NCI-H69 (cell line): ENCODE measurements around the gene NTF3.

Experiments
- DNase-seq: peaks from one replicate; lab custom pipeline; 2025; lab: John Stamatoyannopoulos, UW

The NTF3 gene

DNA sequence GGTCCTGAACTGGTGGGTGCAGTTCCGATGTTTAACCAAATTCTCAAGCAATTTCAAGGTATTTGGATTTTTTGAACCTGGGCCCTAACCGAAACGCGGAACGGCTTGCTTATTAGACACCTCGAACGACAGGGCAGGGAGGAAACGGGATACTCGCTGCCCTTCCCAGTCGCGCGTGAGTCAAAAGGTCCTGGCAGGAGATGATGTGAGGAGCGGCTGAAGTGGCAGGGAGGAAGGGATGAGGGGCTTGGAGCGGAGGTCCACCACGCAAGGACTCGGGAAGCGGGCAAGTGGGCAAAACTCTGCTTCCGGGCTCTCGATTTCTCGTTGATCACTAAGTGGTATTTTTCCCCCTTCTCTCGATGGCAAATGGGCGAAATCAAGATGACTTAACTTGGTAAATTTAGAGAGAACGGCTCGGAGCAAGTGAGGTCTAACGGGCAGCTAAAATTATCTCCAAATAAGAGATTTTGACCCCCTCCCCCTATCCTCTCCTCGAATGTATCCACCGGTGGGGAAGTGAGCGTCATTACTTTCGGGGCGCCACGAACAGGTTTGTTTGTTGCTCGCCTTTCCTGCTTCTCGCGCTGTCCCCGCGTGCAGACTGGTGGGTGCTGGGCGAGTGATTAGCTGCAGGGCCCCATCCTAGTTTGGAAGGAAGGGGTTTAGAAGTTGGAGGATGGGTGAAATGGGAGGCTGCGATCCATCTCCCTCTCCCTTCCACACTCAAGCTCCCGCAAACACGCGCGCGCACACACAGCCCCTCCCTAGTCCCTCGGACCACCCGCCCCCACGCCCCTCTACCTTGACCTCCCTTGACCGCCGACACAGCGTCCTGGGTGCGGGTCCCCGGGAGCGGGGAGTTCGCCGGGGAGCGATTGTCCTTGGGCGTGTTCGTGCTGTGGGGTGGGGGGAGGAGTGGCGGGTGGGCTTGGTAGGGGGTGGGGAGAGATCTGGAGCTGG, 986 bp upstream of the NTF3 start:
- DNase-seq = no peak

- peak; percentile 85 for DNase-seq
Observed at GRCh38 chr12:5433081-5433844, 1.4 kb downstream of the NTF3 start.

GRCh38 chr12:5433845-5434646, 2.1 kb downstream of the NTF3 start:
- peak; percentile 60 for DNase-seq

DNA sequence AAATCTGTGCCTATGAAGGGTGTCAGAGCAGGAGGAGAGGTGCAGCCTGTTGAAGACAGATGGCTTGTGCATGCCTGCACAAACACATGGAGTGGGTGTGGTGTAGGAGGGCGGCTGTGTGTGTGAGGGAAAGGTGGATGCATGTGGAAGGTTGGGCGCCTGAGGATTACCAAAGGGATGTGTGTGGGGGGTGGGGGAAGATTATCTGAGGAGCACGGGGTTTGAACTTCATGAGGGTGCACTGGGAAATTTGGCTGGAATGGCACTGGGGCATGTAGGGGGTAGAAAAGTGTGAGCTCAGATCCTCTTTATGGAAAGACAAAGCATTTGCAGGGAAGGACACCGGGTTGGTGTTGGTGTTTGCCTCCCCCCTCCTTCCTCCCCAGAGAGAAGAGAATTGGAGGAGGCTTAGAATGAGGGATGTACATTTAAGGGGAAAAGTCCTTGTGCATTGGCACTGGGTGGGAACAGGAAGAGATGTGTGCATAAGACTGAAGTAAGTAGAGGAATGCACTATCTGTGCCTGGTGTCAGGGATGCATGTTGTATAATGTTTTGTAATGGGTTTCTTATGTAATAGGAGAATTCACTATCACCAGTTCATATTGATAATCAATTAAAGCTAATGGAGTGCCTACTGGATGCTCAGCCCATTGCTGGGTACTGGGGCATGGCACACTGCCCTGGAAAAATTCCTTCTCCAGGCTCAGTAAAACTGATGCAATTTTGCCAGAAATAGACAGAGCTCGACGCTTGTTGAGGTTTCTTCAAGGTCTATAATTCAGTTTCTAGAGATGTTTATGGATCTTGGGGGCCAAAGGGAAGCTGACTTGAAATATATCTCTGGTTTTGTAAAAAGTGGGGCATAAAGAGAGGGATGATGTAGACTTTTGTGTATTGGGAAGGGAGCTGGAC, 3.0 kb downstream of the NTF3 start:
- DNase-seq = peak; percentile 65

GRCh38 chr12:5437182-5437583, 5.3 kb downstream of the NTF3 start:
- DNase-seq = no peak

DNA sequence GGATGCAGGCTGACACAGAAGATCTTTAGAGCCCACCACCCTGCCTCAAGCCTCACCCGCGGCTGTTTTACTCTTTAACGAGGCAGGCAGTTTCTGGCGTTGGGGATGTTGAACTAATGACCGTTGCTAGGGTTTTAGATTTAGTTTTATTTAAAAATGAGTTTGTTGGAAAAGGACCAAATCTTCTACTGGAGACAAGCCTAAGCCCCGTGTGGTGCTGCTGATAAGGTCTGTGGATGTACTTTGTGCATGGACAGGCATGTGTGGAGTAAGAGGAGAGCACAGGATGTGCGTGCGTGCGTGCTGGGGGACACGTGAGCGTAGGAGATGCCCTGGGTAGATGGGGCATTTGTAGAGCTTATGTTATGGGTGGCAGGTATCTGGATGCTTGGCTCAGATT, 5.7 kb downstream of the NTF3 start:
- DNase-seq = no peak

DNA sequence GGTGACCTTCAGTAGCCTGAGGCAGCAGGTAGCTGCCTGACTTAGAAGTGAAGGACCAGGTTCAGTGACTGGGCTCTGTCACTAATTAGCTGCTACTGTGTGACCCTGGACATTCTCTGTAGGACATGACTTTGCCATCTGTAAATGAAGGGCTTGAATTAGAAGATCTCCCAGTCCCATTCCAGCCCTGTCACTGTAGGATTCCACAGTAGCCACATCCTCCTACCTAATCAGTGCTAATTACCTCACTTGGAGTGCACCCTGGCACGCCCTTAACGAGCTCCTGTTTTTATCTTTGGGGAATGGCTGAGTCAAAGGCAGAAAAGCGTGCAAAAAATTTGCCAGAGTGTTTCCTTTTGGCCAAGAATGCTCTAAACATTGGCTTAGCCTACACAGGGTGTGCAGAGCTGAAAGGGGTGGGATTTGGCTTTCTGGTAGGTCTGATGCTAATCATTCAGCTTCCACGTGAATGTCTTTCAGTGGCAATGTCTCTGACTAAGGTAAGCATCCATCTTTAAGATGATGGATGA, 6.8 kb downstream of the NTF3 start:
- DNase-seq = peak; percentile 78

- DNase-seq = peak; percentile 49
Observed at GRCh38 chr12:5439371-5439771, 7.5 kb downstream of the NTF3 start.

DNA sequence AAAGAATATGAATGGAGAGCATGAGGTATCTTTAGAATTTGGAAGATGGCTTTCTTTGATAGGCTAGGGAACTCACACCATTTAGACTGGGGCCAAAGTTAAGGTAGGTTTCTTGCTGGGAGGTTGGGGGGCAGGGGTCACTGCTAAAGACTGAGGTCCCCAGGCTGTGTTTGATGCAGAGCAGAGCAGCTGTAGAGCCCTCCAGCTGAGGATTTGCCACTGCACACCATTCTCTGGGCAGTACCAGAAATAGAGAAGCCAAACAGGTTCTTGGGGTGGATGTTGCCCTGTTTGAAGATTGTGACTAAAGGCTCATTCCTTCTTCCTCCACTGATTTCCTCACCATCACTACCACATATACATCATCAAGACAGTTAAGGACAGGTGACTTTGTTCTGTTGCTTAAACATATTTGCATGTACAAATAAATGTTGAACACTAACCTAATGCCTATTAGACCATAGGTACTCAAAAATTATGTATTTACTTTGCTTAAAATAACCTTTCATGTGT, 7.9 kb downstream of the NTF3 start:
- DNase-seq = no peak

- no peak for DNase-seq
Observed at GRCh38 chr12:5440978-5441377, 9.1 kb downstream of the NTF3 start.

DNA sequence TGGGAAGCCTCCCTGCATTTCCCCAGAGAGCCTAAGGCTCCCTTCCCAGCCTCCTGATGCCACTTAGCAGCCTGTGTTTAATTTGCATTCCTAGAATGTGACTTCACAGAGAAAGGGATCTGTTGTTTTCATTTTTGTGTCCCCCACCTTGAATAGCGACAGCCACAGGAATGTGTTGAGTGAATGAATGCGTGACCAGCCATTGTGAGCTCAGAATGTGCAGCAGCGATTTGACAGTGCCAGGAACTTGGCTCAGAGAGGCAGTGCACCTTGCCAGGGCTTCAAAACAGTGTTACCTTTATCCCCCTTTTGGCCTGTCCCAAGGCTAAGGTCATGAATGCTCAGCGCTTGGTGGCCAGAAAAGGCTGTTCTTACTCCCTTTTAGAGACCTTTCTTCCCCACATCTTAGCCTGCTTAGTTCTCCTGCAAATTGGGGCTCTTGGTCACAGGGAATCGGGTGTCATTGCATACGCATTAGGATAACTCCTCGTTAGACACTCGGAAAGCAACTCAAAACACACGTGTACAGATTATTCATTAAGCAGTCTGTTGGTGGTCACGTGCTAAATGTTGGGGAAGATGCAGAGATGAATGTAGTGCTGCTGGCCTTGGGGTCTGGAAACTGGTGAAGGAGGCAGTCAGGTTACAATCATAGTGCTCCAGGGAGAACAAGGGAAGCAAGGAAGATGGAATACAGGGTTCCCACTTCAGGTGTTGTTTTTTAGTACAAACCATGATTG, 9.8 kb downstream of the NTF3 start:
- no peak for DNase-seq

DNA sequence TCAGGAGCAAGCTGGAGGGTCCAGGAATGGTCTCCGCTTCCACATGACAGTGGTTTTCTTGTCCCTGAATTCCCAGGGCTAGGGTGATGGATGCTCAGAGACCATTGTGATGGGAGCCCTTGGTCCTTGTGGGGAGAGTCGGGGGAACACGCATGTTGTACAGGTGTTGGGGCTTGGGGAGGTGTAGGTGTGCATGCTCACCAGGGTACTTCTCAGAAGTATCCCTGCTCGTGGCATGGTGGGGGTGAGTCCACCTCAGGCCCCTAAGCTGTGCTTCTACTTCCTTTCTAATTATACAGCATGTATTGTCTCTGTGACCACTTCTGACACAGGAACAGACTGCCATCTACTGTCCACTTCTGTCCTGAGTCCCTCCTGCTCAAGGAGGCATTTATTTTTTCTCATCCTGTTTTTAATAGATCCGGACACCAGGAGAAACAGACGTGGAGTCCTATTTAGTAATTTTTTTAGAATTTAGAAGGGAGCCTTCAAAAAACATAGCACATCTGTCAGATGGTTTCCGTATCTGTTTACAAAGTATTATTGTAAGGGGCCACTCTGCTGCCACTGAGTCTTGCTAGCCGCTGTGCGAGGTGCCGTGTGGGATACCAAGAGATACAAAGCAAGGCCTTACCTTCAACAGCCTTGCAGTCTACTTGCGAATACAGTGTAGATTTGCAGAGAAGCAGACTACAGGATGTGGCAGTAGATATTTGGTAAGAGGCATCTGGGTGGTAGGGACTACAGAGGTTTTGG, 10.5 kb downstream of the NTF3 start:
- peak; percentile 81 for DNase-seq

DNA sequence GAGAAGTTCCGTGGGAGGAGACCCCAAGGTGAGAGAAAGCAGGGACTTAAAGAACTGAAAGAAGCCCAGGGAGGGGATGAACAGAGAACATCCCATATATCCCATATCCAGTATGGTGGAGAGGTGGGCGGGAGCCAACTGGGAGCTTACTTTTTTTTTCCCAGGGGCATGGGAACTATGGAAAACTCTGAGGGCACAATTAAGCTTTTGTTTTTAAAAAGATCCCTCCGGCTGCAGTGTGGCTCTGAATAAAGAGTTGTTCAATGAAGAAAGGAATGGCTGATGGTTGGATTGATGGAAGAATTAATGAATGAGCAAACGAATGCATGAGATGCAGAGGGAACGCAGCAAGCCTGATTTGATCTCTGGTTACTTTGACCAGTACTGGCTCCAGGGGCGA, 12.6 kb downstream of the NTF3 start:
- DNase-seq = no peak

GRCh38 chr12:5447320-5447719, 15.4 kb downstream of the NTF3 start:
- DNase-seq = no peak

GRCh38 chr12:5451251-5451650, 19.3 kb downstream of the NTF3 start:
- no peak for DNase-seq

GRCh38 chr12:5452569-5452968, 20.7 kb downstream of the NTF3 start:
- DNase-seq = no peak

GRCh38 chr12:5453466-5453865, 21.6 kb downstream of the NTF3 start:
- DNase-seq = no peak

DNA sequence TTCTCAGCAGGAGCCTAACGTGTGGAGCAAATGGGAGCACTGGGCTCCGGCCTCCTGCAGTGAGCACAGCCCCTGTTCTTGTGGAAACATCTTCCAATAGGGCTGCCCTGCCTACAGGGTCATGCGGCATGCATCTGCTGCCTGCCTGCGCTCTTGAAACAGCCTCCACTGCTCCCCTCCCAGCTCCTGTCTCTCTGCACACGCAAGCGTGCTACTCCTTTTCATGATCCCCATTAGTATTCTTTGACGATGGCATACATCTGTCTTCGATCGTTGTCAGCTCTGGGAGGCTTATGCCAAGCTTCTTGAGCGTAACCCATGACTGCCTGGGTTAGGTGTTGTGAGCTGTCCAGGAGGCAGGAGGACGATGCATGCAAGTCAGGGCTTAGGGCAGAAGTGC, 23.1 kb downstream of the NTF3 start:
- no peak for DNase-seq

GRCh38 chr12:5456030-5456429, 24.1 kb downstream of the NTF3 start:
- DNase-seq = peak; percentile 29
